MM.1S (cell line): ENCODE measurements around the gene FLAD1.
A peak's percentile ranks its signal among the peaks of the same experiment; 100 is the strongest.

Experiments used
- DNase-seq: peaks from one replicate; pipeline ENCODE4 v3.0.0-alpha.2; 2015
- H2AFZ ChIP-seq: fragments of 300-600 bp; sonication (generic); 2 replicates; pipeline ENCODE4 v1.6.0; 2016; ENCODE audit warnings: antibody characterized with exemption, low read length
- H3F3A ChIP-seq: fragments of 300-600 bp; sonication (generic); 2 replicates; pipeline ENCODE4 v1.6.1; 2016; ENCODE audit warnings: mild to moderate bottlenecking, antibody characterized with exemption, low read length, moderate library complexity, mixed read lengths; ENCODE audit not compliant: insufficient read depth
- H3K27ac ChIP-seq: fragments of 300-600 bp; sonication (generic); 2 replicates; pipeline ENCODE4 v1.5.1; 2016; ENCODE audit warnings: mild to moderate bottlenecking, low read length
- H3K27me3 ChIP-seq: fragments of 300-600 bp; sonication (generic); replicated peaks from 2 replicates; pipeline ENCODE4 v1.6.0; 2016; ENCODE audit warnings: low read length; ENCODE audit not compliant: insufficient read depth
- H3K36me3 ChIP-seq: fragments of 300-600 bp; sonication (generic); replicated peaks from 2 replicates; pipeline ENCODE4 v1.6.1; 2016; ENCODE audit warnings: mild to moderate bottlenecking, low read length, mixed read lengths; ENCODE audit not compliant: insufficient read depth
- H3K4me1 ChIP-seq: fragments of 300-600 bp; sonication (generic); 2 replicates; pipeline ENCODE4 v1.6.1; 2016; ENCODE audit warnings: low read length, mixed read lengths
- H3K4me2 ChIP-seq: fragments of 300-600 bp; sonication (generic); 2 replicates; pipeline ENCODE4 v1.6.0; 2016; ENCODE audit warnings: low read depth, low read length
- H3K4me3 ChIP-seq: fragments of 300-600 bp; sonication (generic); 2 replicates; pipeline ENCODE4 v1.5.1; 2016; ENCODE audit warnings: low read length, mixed read lengths
- H3K79me2 ChIP-seq: fragments of 300-600 bp; sonication (generic); 2 replicates; pipeline ENCODE4 v1.6.1; 2016; ENCODE audit warnings: mixed run types, low read length, mixed read lengths
- H3K9ac ChIP-seq: fragments of 300-600 bp; sonication (generic); 2 replicates; pipeline ENCODE4 v1.6.1; 2016; ENCODE audit warnings: low read length, mixed read lengths
- H3K9me2 ChIP-seq: fragments of 300-600 bp; sonication (generic); replicated peaks from 2 replicates; pipeline ENCODE4 v1.6.1; 2016; ENCODE audit warnings: mild to moderate bottlenecking, low read length, mixed read lengths; ENCODE audit not compliant: insufficient read depth
- H3K9me3 ChIP-seq: fragments of 300-600 bp; sonication (generic); replicated peaks from 2 replicates; pipeline ENCODE4 v1.6.1; 2016; ENCODE audit warnings: mild to moderate bottlenecking, low read length, mixed read lengths; ENCODE audit not compliant: insufficient read depth
- H4K20me1 ChIP-seq: fragments of 300-600 bp; sonication (generic); 2 replicates; pipeline ENCODE4 v1.6.1; 2016; ENCODE audit warnings: mild to moderate bottlenecking, low read length, moderate library complexity, mixed read lengths; ENCODE audit not compliant: insufficient read depth
- CTCF ChIP-seq: fragments of 300-600 bp; sonication (generic); IDR thresholded peaks from 2 replicates; pipeline ENCODE4 v1.5.1; 2016; ENCODE audit warnings: antibody characterized with exemption, low read length, mixed read lengths
- EZH2 ChIP-seq: fragments of 300-600 bp; sonication (generic); optimal IDR thresholded peaks from 2 replicates; pipeline ENCODE3; 2017; ENCODE audit warnings: low read depth, mild to moderate bottlenecking, antibody characterized with exemption, low read length, mixed read lengths
- EZH2phosphoT487 ChIP-seq: fragments of 300-600 bp; sonication (generic); IDR thresholded peaks from 2 replicates; pipeline ENCODE4 v1.6.1; 2018; ENCODE audit warnings: antibody characterized with exemption, low read length

FLAD1 gene

DNA sequence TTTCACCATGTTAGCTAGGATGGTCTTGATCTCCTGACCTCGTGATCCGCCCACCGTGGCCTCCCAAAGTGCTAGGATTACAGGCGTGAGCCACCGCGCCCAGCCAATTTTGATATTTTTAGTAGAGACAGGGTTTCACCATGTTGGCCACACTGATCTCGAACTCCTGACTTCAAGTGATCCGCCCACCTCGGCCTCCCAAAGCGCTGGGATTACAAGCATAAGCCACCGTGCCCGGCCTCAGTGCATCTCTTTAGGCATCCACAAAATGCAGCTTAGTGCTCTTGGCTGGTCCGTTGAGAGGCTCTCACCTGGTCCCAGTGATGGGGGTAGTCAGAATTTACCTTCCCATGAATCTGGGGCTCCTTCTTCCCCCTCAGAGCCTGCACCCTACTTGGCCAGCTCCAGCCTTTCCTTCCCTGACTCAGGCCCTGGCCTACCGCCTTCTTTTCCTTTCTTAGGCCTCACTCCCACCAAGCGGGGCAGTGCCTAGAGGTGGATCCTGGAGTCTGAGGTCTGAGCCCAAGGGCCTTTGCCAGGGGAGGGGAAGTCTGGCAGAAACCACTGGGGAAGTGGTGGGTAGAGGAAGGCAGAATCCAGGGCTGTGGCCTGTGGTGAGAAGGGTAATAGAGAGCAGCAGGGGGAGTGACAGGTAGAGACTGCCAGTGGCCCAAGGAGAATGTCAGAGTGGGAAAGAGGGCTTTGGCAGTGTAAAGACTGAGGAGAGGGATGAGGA, 14.0 kb downstream of the FLAD1 start:
- no peak overlapping the region for H2AFZ ChIP-seq
- H3K79me2 ChIP-seq = no peaks in the 10 kb centered on the region; the same call in 1 of the 2 replicates
- peaks cover 9% of the 10 kb centered on the region; the same call in 1 of the 2 replicates for H3K4me1 ChIP-seq
- H3K36me3 ChIP-seq = no peaks in the 10 kb centered on the region
- no peaks in the 10 kb centered on the region for H4K20me1 ChIP-seq
- H3K9me2 ChIP-seq = no peaks in the 10 kb centered on the region
- peaks cover 59% of the 10 kb centered on the region for H3F3A ChIP-seq
- no peaks in the 10 kb centered on the region for H3K27me3 ChIP-seq
- H3K4me3 ChIP-seq = no peak overlapping the region
- H3K9ac ChIP-seq = no peak overlapping the region
- no peaks in the 10 kb centered on the region for H3K9me3 ChIP-seq
- H3K27ac ChIP-seq = no peak overlapping the region
- no peak for DNase-seq
- TF ChIP-seq EZH2phosphoT487 = no peak
- TF ChIP-seq EZH2 = no peak
- no peak for TF ChIP-seq CTCF
- H3K4me2 ChIP-seq = no peak overlapping the region

GRCh38 chr1:154998201-154998780, 15.1 kb downstream of the FLAD1 start:
- no peak overlapping the region for H2AFZ ChIP-seq
- peak overlapping the region; percentile 73; the same call in 1 of the 2 replicates for H3K9ac ChIP-seq
- peak overlapping the region; percentile 77; the same call in 1 of the 2 replicates for H3K4me3 ChIP-seq
- peak overlapping the region; percentile 97; the same call in 1 of the 2 replicates for H3K4me2 ChIP-seq
- peaks cover 60% of the 10 kb centered on the region for H3F3A ChIP-seq
- no peaks in the 10 kb centered on the region for H3K9me3 ChIP-seq
- peak overlapping the region; percentile 95; the same call in 1 of the 2 replicates for H3K27ac ChIP-seq
- no peak for DNase-seq
- peaks cover 9% of the 10 kb centered on the region; the same call in 1 of the 2 replicates for H3K4me1 ChIP-seq
- no peaks in the 10 kb centered on the region for H3K27me3 ChIP-seq
- no peaks in the 10 kb centered on the region for H4K20me1 ChIP-seq
- no peaks in the 10 kb centered on the region for H3K9me2 ChIP-seq
- H3K36me3 ChIP-seq = no peaks in the 10 kb centered on the region
- no peak for TF ChIP-seq EZH2phosphoT487
- TF ChIP-seq EZH2 = no peak
- TF ChIP-seq CTCF = peak; percentile 57
- peaks cover 7% of the 10 kb centered on the region for H3K79me2 ChIP-seq

- Histone ChIP-seq H3F3A (peaks cover 59% of the 10 kb centered on the region), H3K9me3 (no peaks in the 10 kb centered on the region), H3K27ac (peak overlapping the region; percentile 95), H3K27me3 (no peaks in the 10 kb centered on the region), H4K20me1 (no peaks in the 10 kb centered on the region), H3K4me1 (peaks cover 10% of the 10 kb centered on the region), H3K9me2 (no peaks in the 10 kb centered on the region), H3K9ac (peak overlapping the region; percentile 73), H3K4me2 (peak overlapping the region; percentile 97), H3K79me2 (peaks cover 14% of the 10 kb centered on the region), H3K4me3 (peak overlapping the region; percentile 77), H3K36me3 (no peaks in the 10 kb centered on the region), H2AFZ (peak overlapping the region; percentile 43)
- TF ChIP-seq CTCF = peak; percentile 99
- no peak for TF ChIP-seq EZH2phosphoT487
- peak; percentile 92 for DNase-seq
These were observed 15.8 kb downstream of the FLAD1 start for GRCh38 chr1:154998818-154999570.
